GM15510 (cell line): ENCODE data around the gene FAM174C.
A peak's percentile ranks its signal among the peaks of the same experiment; 100 is the strongest.

Experiments
- POLR2A ChIP-seq: IDR thresholded peaks from 3 replicates; pipeline ENCODE4 v1.6.1; 2011; ENCODE audit warnings: borderline replicate concordance; ENCODE audit not compliant: insufficient read length; ENCODE audit errors: extremely low read depth

Gene FAM174C

GRCh38 chr19:1253514-1254080 lies 21.7 kb upstream of the FAM174C start:
- TF ChIP-seq POLR2A: peak; percentile 2

- peak; percentile 1 for TF ChIP-seq POLR2A
Observed at GRCh38 chr19:1254081-1254527, 21.2 kb upstream of the FAM174C start.

- TF ChIP-seq POLR2A: peak; percentile 10
Observed at GRCh38 chr19:1254530-1255185, 20.7 kb upstream of the FAM174C start.

GRCh38 chr19:1255186-1256161 lies 19.9 kb upstream of the FAM174C start:
- peak; percentile 3 for TF ChIP-seq POLR2A

- TF ChIP-seq POLR2A: no peak
Observed at GRCh38 chr19:1256646-1257474, 18.5 kb upstream of the FAM174C start.

GRCh38 chr19:1257475-1258162 lies 17.7 kb upstream of the FAM174C start:
- TF ChIP-seq POLR2A: no peak

- TF ChIP-seq POLR2A: peak; percentile 24
Observed at GRCh38 chr19:1258163-1258492, 17.2 kb upstream of the FAM174C start.

GRCh38 chr19:1258707-1259205 lies 16.6 kb upstream of the FAM174C start:
- TF ChIP-seq POLR2A: no peak

- TF ChIP-seq POLR2A: peak; percentile 66
Observed at GRCh38 chr19:1259206-1259875, 16.0 kb upstream of the FAM174C start.

- no peak for TF ChIP-seq POLR2A
Observed at GRCh38 chr19:1259876-1260748, 15.2 kb upstream of the FAM174C start.

- peak; percentile 67 for TF ChIP-seq POLR2A
Observed at GRCh38 chr19:1260749-1261537, 14.4 kb upstream of the FAM174C start.

- no peak for TF ChIP-seq POLR2A
Observed at GRCh38 chr19:1261538-1261797, 13.9 kb upstream of the FAM174C start.
